Peyer's patch (tissue), 4 donors: Measurements from ENCODE around the gene HOXC6. TPM values are rescaled to one million over a fixed set of nuclear protein-coding genes. Genes with fewer than 3 reads are reported as not detected.

Experiments
- DNase-seq, 3 donors: peaks; one replicate each; pipeline ENCODE4 v3.0.0-alpha.2; 2017 to 2019
- H3K27ac ChIP-seq, 4 donors: fragments of 200-600 bp; sonication (generic); one replicate each; pipeline ENCODE4 v1.5.1; 2016 to 2019
- H3K27me3 ChIP-seq, 2 donors: fragments of 200-600 bp; sonication (generic); one replicate each; pipeline ENCODE4 v1.5.1; 2019
- H3K36me3 ChIP-seq, 3 donors: fragments of 200-600 bp; sonication (generic); one replicate each; pipeline ENCODE4 v1.5.1; 2016 to 2019
- H3K4me1 ChIP-seq, 4 donors: fragments of 200-600 bp; sonication (generic); one replicate each; pipeline ENCODE4 v1.5.1; 2016 to 2019
- H3K4me3 ChIP-seq, 4 donors: fragments of 200-600 bp; sonication (generic); 1 replicate in 3 of 4; 2 replicates in 1 of 4; pipeline ENCODE4 v1.5.1; 2016 to 2019; ENCODE audit warnings: mild to moderate bottlenecking in 1 of 4
- H3K9me3 ChIP-seq, 4 donors: fragments of 200-600 bp; sonication (generic); one replicate each; pipeline ENCODE4 v1.5.1; 2016 to 2019; ENCODE audit warnings: mild to moderate bottlenecking in 1 of 4
- CTCF ChIP-seq, 6 experiments: fragments of 450-650 bp in 4 of 6; fragments of 200-600 bp in 2 of 6; sonication (generic) in 1 of 6; IDR thresholded peaks; one replicate each; pipeline ENCODE4 v1.5.1; 2017 to 2019; ENCODE audit warnings: antibody characterized with exemption in 6 of 6, mild to moderate bottlenecking in 3 of 6, moderate library complexity in 1 of 6
- POLR2A ChIP-seq, 2 donors: fragments of 450-650 bp; IDR thresholded peaks; one replicate each; pipeline ENCODE4 v1.5.1; 2017; ENCODE audit warnings: antibody characterized with exemption in 2 of 2, mild to moderate bottlenecking in 2 of 2, moderate library complexity in 2 of 2
- total RNA-seq, 4 donors: library from RNA; depleted of rRNA; stranded (reverse); fragments of >200 nt; gene quantifications; one replicate each; pipeline ENCODE4 v1.1.0, GENCODE V29; 2016

Gene HOXC6
- total RNA-seq, 4 donors from 2014 or later = 0.70 to 1.7 (median 1.3) TPM

DNA sequence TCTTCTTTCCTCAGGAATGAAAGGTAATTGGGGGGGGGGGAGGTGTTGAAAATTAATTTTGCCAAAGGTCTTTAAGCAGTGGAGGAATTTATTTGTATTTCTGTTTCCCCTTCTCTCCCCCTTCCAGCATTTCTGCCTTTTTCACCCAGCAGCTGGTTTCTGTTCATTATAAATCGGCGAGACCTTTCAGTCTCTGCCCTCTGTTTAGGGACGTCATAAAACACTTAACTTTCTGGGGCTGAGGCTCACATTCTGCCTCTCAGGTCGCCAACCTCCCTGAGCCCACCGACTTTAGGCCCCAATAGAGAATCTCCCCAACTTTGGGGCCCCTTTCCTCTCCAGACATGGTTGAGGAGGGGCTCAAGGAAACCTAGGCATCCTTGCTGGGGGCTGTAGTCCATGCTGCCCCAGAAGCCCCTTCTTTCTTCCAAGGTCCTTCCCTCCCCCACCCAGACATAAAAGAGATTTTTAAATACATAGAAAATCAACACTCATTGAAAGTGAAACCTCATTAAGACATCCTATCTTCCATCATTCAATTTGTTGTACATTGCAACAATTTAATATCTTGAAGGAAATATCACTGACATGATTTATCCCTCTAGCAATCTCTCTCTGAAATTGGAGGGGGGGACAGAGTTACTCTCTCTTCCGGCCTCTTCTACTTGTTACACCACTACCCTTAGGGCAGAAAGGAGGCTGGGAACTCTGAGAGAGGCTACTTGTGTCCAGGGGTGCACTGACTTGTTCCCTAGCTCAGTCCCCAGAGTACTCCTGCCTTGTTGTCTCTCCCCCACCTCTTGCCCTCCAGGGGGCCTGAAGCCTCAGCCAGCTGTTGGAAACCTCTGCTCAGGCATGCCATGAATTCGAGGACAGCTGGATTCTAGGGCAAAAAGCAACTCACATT is 2.5 kb upstream of the HOXC6 start:
- TF ChIP-seq CTCF (IDR thresholded peaks at IDR 0.05) (no peak), POLR2A (IDR thresholded peaks at IDR 0.05) (no peak)
- Histone ChIP-seq H3K4me1 (peaks cover 0 to 30% (median 0%) of the 10 kb centered on the region in 4 donors), H3K9me3 (no peaks in the 10 kb centered on the region), H3K27ac (peak overlapping the region in 3 of 4 donors; percentile 43 to 94 (median 47)), H3K36me3 (no peaks in the 10 kb centered on the region), H3K27me3 (peaks cover 0 to 3% of the 10 kb centered on the region in 2 donors), H3K4me3 (peak overlapping the region in 1 of 4 donors; percentile 22)
- no peak for DNase-seq

DNA sequence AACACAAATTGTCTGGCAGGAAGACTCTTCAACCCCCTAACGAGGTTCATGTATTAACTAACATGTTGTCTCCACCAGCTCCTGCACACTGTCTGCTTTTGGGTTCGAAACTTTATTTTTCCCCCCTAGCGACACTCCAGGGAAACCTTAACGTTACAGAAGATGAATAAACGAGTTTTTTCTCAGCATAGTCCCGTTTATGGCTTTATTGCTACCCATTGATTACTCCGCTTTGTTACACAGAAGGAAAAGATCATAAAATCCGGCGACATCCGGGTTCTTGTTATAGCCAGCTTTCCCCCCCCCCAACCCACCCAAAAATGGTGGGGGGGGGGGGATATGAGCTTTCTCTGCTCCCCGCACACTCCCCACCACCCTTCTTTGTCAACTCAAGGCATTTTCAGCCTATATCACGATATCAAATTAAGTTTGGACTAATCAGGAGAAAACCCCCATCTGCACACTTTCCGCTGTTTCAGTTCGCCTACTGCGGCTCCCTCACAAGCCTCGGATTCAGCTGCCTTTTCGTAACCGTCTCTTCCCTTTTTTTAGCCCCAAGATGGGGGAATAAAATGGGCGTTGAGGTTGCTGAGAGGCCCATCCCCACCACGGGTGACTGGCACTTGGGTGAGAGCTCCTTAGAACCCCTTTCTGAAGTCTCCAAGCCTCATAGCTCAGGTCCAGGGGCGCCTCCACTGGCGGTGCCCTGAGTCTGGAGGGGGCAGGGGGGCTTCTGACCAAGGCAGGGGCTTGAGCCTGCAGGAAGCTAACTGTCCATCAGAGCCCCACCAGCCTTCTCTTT is 1.4 kb upstream of the HOXC6 start:
- no peak for TF ChIP-seq CTCF (IDR thresholded peaks at IDR 0.05)
- H3K4me1 ChIP-seq = peaks cover 0 to 33% (median 0%) of the 10 kb centered on the region in 4 donors
- H3K4me3 ChIP-seq = peak overlapping the region in 1 of 4 donors; percentile 18
- no peaks in the 10 kb centered on the region for H3K9me3 ChIP-seq
- H3K36me3 ChIP-seq = no peaks in the 10 kb centered on the region
- peak overlapping the region; percentile 40 to 94 (median 43) for H3K27ac ChIP-seq
- H3K27me3 ChIP-seq = peaks cover 0 to 8% of the 10 kb centered on the region in 2 donors
- no peak for DNase-seq

DNA sequence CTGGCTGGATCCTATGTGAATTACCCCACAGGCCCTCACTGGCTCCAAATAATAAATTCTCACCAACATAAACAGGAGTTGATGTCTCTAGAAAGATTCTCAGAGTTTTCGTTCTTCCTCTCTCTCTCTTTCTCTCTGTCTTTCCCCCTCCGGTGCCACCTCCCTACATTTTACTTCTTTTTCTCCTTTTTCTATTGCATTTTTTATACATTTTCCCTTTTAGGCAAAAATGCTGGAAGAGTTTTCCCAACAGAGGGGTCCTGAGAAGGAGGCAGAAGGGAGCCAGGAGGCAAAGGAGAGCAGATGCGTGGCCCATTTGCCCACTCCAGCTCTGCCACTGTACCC is 826 bp upstream of the HOXC6 start:
- Histone ChIP-seq H3K9me3 (no peaks in the 10 kb centered on the region), H3K4me1 (peaks cover 0 to 38% (median 0%) of the 10 kb centered on the region in 4 donors), H3K4me3 (peak overlapping the region in 1 of 4 donors; percentile 48), H3K36me3 (no peaks in the 10 kb centered on the region), H3K27ac (peak overlapping the region; percentile 1 to 94 (median 32)), H3K27me3 (peaks cover 0 to 8% of the 10 kb centered on the region in 2 donors)
- TF ChIP-seq POLR2A (IDR thresholded peaks at IDR 0.05) (no peak), CTCF (IDR thresholded peaks at IDR 0.05) (no peak)
- no peak for DNase-seq

- Histone ChIP-seq H3K27me3 (peaks cover 0 to 13% of the 10 kb centered on the region in 2 donors), H3K4me1 (peaks cover 0 to 44% (median 9%) of the 10 kb centered on the region in 4 donors), H3K4me3 (peak overlapping the region in 2 of 4 donors; percentile 32 to 48), H3K36me3 (no peaks in the 10 kb centered on the region), H3K27ac (peak overlapping the region in 3 of 4 donors; percentile 46 to 94 (median 74)), H3K9me3 (peaks cover 0 to 4% (median 0%) of the 10 kb centered on the region in 4 donors)
- peak in 1 of 3 donors; percentile 46 for DNase-seq
- TF ChIP-seq POLR2A (IDR thresholded peaks at IDR 0.05) = no peak
- TF ChIP-seq CTCF (IDR thresholded peaks at IDR 0.05) = no peak
These were observed 1.5 kb downstream of the HOXC6 start for GRCh38 chr12:54029529-54030441.

DNA sequence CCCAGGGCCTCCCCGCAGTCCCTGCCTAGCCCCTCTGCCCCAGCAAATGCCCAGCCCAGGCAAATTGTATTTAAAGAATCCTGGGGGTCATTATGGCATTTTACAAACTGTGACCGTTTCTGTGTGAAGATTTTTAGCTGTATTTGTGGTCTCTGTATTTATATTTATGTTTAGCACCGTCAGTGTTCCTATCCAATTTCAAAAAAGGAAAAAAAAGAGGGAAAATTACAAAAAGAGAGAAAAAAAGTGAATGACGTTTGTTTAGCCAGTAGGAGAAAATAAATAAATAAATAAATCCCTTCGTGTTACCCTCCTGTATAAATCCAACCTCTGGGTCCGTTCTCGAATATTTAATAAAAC is 2.2 kb downstream of the HOXC6 start:
- peaks cover 0 to 44% (median 9%) of the 10 kb centered on the region in 4 donors for H3K4me1 ChIP-seq
- peaks cover 0 to 4% (median 0%) of the 10 kb centered on the region in 4 donors for H3K9me3 ChIP-seq
- TF ChIP-seq POLR2A (IDR thresholded peaks at IDR 0.05) (no peak), CTCF (IDR thresholded peaks at IDR 0.05) (no peak)
- H3K27ac ChIP-seq = peak overlapping the region in 3 of 4 donors; percentile 46 to 94 (median 74)
- DNase-seq = no peak
- no peaks in the 10 kb centered on the region for H3K36me3 ChIP-seq
- peaks cover 0 to 13% of the 10 kb centered on the region in 2 donors for H3K27me3 ChIP-seq
- peak overlapping the region in 1 of 4 donors; percentile 48 for H3K4me3 ChIP-seq
